ENCODE results near the gene COL4A4. TPM values are rescaled to one million over a fixed set of nuclear protein-coding genes. Genes with fewer than 3 reads are reported as not detected.

COL4A4 gene
- polyA plus RNA-seq, 2 of the 4 experiments (the other 2 are of a cell fraction) = 1.7 to 6.8 TPM

DNA sequence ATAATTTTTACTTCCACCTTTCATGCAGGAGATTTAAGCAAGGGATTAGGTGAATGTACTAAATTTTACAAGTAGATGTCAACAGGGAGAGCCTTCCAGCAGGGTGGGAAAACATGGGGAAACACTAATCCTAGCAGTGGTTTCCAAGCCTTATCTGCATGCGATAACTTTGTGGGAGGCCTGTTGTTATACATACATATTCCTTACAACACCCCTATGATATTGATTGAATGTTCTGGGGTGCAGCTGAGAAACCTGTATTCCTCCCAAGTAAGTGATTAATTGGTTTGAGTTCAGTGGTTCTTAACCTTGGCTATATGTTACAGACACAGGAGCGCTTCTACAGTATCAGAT is 65.9 kb downstream of the COL4A4 start:
- CTCF ChIA-PET = interaction anchor here (1.4 kb wide), 1 partner anchor 8 kb away, joined by 4 read pairs; no protein-coding TSS in a partner anchor
- Histone ChIP-seq H3K4me1 (no peaks in the 10 kb centered on the region), H3K4me2 (no peak overlapping the region), H3K27ac (no peak overlapping the region), H3K9me3 (no peaks in the 10 kb centered on the region), H3K4me3 (no peak overlapping the region)
- POLR2A ChIA-PET = no interaction called here
- no peak for DNase-seq (ENCODE audit: low read depth in 1 of 2, low spot score in 1 of 2)
- no peak for TF ChIP-seq RNF2 (IDR thresholded peaks at IDR 0.05; ENCODE audit: borderline replicate concordance, low read depth)
- TF ChIP-seq TFCP2L1 (CRISPR knock-in tag; IDR thresholded peaks at IDR 0.05) = no peak
- TF ChIP-seq EHF (CRISPR knock-in tag; IDR thresholded peaks at IDR 0.05) = no peak
- TF ChIP-seq RCOR1 (IDR thresholded peaks at IDR 0.05; ENCODE audit: low read depth, low read length) = no peak
- no peak for TF ChIP-seq SREBF2 (IDR thresholded peaks at IDR 0.05)
- TF ChIP-seq FOSB (CRISPR knock-in tag; IDR thresholded peaks at IDR 0.05) = no peak
- TF ChIP-seq, protein P1, sequence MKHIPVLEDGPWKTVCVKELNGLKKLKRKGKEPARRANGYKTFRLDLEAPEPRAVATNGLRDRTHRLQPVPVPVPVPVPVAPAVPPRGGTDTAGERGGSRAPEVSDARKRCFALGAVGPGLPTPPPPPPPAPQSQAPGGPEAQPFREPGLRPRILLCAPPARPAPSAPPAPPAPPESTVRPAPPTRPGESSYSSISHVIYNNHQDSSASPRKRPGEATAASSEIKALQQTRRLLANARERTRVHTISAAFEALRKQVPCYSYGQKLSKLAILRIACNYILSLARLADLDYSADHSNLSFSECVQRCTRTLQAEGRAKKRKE (CRISPR knock-in tag; IDR thresholded peaks at IDR 0.05; ENCODE audit: low read depth) = no peak
- TF ChIP-seq HOXB13 (CRISPR knock-in tag; IDR thresholded peaks at IDR 0.05; ENCODE audit: low read depth) = no peak
- TF ChIP-seq CBX2 (IDR thresholded peaks at IDR 0.05; ENCODE audit: borderline replicate concordance, low read depth) = no peak
- no peak for TF ChIP-seq CEBPB (IDR thresholded peaks at IDR 0.05)
- no peak for TF ChIP-seq ZC3H11A (IDR thresholded peaks at IDR 0.05)
- TF ChIP-seq, protein P2, sequence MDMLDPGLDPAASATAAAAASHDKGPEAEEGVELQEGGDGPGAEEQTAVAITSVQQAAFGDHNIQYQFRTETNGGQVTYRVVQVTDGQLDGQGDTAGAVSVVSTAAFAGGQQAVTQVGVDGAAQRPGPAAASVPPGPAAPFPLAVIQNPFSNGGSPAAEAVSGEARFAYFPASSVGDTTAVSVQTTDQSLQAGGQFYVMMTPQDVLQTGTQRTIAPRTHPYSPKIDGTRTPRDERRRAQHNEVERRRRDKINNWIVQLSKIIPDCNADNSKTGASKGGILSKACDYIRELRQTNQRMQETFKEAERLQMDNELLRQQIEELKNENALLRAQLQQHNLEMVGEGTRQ (IDR thresholded peaks at IDR 0.05) = no peak
- 95% methylated on average over 2 of the region's 2 CpGs for whole genome bisulfite sequencing (ENCODE audit: missing lambda C conversion rate)
- no peak for ATAC-seq
- no peak for FAIRE-seq

DNA sequence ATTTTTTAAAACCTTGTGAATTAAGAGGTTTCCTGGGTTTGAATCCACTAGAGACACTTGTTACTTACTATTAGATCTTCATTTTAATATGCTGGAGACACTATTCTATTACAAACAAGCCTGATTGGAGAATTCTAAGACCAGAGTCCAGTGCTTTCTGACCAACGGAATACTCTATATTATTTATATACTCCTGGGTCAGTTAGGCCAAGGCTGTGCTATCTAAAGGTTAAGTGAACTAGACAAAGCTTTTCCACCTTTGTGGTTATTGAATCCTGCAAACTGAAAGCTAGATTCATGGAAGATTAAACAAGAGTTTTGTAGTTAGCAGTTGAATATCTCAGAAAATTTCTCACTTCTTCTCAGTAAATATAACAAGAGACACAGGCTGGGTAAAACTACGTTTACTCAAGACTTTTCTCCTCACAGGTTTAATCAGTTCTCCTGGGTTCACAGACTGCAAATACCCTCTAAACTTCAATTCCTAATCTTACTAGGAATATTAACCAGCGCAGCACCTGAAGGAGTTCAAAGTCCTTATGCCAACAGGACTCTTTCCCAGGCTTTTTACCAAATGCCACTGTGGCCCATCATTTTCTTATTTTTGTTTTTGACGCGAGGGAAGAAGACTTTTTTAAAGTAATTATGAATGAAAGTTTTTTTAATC is 66.4 kb downstream of the COL4A4 start:
- WGBS (ENCODE audit: missing lambda C conversion rate) = 81% methylated on average over 5 of the region's 5 CpGs
- DNase-seq (ENCODE audit: low read depth in 1 of 2, low spot score in 1 of 2) (no peak), FAIRE-seq (no peak), ATAC-seq (no peak)
- no peaks in the 10 kb centered on the region for H3K9me3 ChIP-seq
- CTCF ChIA-PET = interaction anchor here (1.0 to 1.4 kb wide), 2 partner anchors 9 to 10 kb away, joined by 3 to 4 read pairs; no protein-coding TSS in a partner anchor
- no peak overlapping the region for H3K4me3 ChIP-seq
- H3K27ac ChIP-seq = no peak overlapping the region
- H3K4me2 ChIP-seq = no peak overlapping the region
- POLR2A ChIA-PET = no interaction called here
- H3K4me1 ChIP-seq = no peaks in the 10 kb centered on the region
- no peak for TF ChIP-seq ZSCAN20 (CRISPR knock-in tag; IDR thresholded peaks at IDR 0.05)
- TF ChIP-seq NPAS2 (CRISPR knock-in tag; IDR thresholded peaks at IDR 0.05; ENCODE audit: borderline replicate concordance) = no peak
- TF ChIP-seq, protein P3, sequence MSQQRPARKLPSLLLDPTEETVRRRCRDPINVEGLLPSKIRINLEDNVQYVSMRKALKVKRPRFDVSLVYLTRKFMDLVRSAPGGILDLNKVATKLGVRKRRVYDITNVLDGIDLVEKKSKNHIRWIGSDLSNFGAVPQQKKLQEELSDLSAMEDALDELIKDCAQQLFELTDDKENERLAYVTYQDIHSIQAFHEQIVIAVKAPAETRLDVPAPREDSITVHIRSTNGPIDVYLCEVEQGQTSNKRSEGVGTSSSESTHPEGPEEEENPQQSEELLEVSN (IDR thresholded peaks at IDR 0.05; ENCODE audit: borderline replicate concordance, low read depth) = no peak
- TF ChIP-seq EP300 (IDR thresholded peaks at IDR 0.05) = no peak
- TF ChIP-seq NR3C1 (IDR thresholded peaks at IDR 0.05) = no peak
- no peak for TF ChIP-seq BHLHE40 (IDR thresholded peaks at IDR 0.05; ENCODE audit: low read depth, low read length)
- no peak for TF ChIP-seq NFE2L2 (conservative IDR thresholded peaks at IDR 0.05; ENCODE audit: low read length)
- no peak for TF ChIP-seq CHD4 (IDR thresholded peaks at IDR 0.05; ENCODE audit: borderline replicate concordance)
- no peak for TF ChIP-seq CHD2 (IDR thresholded peaks at IDR 0.05; ENCODE audit: low read length, partially characterized antibody)
- TF ChIP-seq ZNF302 (CRISPR knock-in tag; IDR thresholded peaks at IDR 0.05) = no peak
- TF ChIP-seq HDAC2 (IDR thresholded peaks at IDR 0.05) = no peak
- TF ChIP-seq KDM5A (IDR thresholded peaks at IDR 0.05) = no peak

DNA sequence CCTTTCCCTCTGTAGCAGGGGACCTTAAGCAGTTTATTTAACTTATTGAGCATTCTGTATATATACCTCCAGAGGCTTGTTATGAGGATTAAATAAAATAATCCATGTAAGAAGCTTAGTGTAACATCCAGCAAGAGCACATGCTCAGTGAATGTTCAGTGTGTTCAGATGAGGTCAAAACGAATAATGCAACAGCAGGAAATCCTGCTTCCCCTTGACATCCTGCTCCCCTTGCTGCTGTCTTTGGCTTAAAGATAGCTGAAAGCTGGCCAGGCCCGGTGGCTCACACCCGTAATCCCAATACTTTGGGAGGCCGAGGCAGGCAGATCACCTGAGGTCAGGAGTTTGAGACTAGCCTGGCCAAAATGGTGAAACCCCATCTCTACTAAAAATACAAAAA is 68.7 kb downstream of the COL4A4 start:
- Histone ChIP-seq H3K4me1 (no peaks in the 10 kb centered on the region), H3K27ac (no peak overlapping the region), H3K4me2 (no peak overlapping the region), H3K4me3 (no peak overlapping the region), H3K9me3 (no peaks in the 10 kb centered on the region)
- DNase-seq (ENCODE audit: low read depth in 1 of 2, low spot score in 1 of 2) = no peak
- no peak for ATAC-seq
- 84% methylated on average over 4 of the region's 4 CpGs for WGBS (ENCODE audit: missing lambda C conversion rate)
- FAIRE-seq = no peak
- ChIA-PET POLR2A (no interaction called here), CTCF (interaction anchor here (1.8 to 2.2 kb wide), 2 partner anchors 11 to 101 kb away, joined by 4 to 10 read pairs; no protein-coding TSS in a partner anchor)
- no peak for TF ChIP-seq MYC (IDR thresholded peaks at IDR 0.05; ENCODE audit: borderline replicate concordance, low read length)
- TF ChIP-seq CBX2 (IDR thresholded peaks at IDR 0.05; ENCODE audit: borderline replicate concordance, low read depth) = no peak
- TF ChIP-seq ZC3H11A (IDR thresholded peaks at IDR 0.05) = no peak
- no peak for TF ChIP-seq CBX8 (IDR thresholded peaks at IDR 0.05)
- TF ChIP-seq, protein P4, sequence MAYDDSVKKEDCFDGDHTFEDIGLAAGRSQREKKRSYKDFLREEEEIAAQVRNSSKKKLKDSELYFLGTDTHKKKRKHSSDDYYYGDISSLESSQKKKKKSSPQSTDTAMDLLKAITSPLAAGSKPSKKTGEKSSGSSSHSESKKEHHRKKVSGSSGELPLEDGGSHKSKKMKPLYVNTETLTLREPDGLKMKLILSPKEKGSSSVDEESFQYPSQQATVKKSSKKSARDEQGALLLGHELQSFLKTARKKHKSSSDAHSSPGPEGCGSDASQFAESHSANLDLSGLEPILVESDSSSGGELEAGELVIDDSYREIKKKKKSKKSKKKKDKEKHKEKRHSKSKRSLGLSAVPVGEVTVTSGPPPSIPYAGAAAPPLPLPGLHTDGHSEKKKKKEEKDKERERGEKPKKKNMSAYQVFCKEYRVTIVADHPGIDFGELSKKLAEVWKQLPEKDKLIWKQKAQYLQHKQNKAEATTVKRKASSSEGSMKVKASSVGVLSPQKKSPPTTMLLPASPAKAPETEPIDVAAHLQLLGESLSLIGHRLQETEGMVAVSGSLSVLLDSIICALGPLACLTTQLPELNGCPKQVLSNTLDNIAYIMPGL (CRISPR knock-in tag; IDR thresholded peaks at IDR 0.05; ENCODE audit: borderline replicate concordance) = no peak
- no peak for TF ChIP-seq ESRRA (IDR thresholded peaks at IDR 0.05; ENCODE audit: borderline replicate concordance, low read length)
- no peak for TF ChIP-seq TP53 (CRISPR knock-in tag; IDR thresholded peaks at IDR 0.05)
- TF ChIP-seq PHF8 (IDR thresholded peaks at IDR 0.05; ENCODE audit: borderline replicate concordance, low read depth) = no peak
- TF ChIP-seq CEBPB (IDR thresholded peaks at IDR 0.05) = no peak
- TF ChIP-seq KDM1A (IDR thresholded peaks at IDR 0.05; ENCODE audit: low read depth) = no peak
- no peak for TF ChIP-seq CHD2 (IDR thresholded peaks at IDR 0.05; ENCODE audit: low read length, partially characterized antibody)
